Measurements from ENCODE around the gene AKT3.

Gene AKT3

DNA sequence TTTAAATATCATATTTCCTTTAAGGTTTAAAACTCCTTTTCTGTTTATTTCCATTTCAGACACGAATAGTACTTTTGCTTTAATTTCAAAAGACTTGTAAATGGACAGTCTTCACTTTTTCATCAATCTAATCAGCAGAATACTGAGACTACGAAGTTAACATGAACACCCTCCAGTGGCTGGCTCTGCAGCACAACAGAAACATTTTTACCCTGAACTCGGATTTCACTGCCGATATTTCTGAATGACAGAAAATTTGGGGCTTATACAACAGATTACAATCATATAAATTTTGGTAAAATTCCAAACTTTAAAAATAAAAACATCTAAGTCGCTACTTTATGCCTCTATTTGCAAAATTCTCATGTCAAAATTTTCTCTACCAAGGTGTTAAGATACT lies 86.2 kb downstream of the AKT3 start:
- H3K4me1 ChIP-seq (ENCODE audit: control insufficient read depth, insufficient read depth, low read length): no peaks in the 10 kb centered on the region
- no peaks in the 10 kb centered on the region for H3K36me3 ChIP-seq (ENCODE audit: control insufficient read depth, insufficient read depth, low read length)
- H3K4me3 ChIP-seq (ENCODE audit: insufficient read depth, low read depth, low read length): no peak overlapping the region
- H3K9me3 ChIP-seq (ENCODE audit: control insufficient read depth, low read length): no peaks in the 10 kb centered on the region
- no peak overlapping the region for H3K27ac ChIP-seq (ENCODE audit: insufficient read depth, low read depth, low read length, poor library complexity, severe bottlenecking)
- WGBS, 2 experiments: 92 to 95% methylated on average over 4 to 5 of the region's 5 CpGs
- H3K27me3 ChIP-seq (ENCODE audit: control insufficient read depth, insufficient read depth, low read length, poor library complexity, severe bottlenecking): no peaks in the 10 kb centered on the region

DNA sequence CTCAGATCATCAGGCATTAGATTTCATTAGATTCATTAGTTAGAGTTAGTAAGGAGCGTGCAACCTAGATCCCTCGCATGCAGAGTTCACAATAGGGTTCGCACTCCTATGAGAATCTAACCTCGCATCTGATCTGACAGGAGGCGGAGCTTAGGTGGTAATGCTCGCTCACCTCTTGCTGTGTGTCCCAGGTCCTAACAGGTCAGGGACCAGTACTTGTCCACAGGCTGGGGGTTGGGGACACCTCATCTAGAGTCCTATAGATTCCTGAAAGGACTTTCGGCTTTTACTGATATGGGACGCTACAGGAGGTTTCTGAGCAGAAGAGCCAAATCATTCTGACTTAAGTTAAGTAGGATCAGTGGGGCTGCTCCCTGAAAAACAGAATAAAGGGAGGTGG lies 91.4 kb downstream of the AKT3 start:
- H3K36me3 ChIP-seq (ENCODE audit: control insufficient read depth, insufficient read depth, low read length): no peaks in the 10 kb centered on the region
- no peak overlapping the region for H3K27ac ChIP-seq (ENCODE audit: insufficient read depth, low read depth, low read length, poor library complexity, severe bottlenecking)
- no peaks in the 10 kb centered on the region for H3K4me1 ChIP-seq (ENCODE audit: control insufficient read depth, insufficient read depth, low read length)
- H3K9me3 ChIP-seq (ENCODE audit: control insufficient read depth, low read length): no peaks in the 10 kb centered on the region
- no peaks in the 10 kb centered on the region for H3K27me3 ChIP-seq (ENCODE audit: control insufficient read depth, insufficient read depth, low read length, poor library complexity, severe bottlenecking)
- 90 to 92% methylated on average over 8 of the region's 8 CpGs for WGBS, 2 experiments
- H3K4me3 ChIP-seq (ENCODE audit: insufficient read depth, low read depth, low read length): no peak overlapping the region

DNA sequence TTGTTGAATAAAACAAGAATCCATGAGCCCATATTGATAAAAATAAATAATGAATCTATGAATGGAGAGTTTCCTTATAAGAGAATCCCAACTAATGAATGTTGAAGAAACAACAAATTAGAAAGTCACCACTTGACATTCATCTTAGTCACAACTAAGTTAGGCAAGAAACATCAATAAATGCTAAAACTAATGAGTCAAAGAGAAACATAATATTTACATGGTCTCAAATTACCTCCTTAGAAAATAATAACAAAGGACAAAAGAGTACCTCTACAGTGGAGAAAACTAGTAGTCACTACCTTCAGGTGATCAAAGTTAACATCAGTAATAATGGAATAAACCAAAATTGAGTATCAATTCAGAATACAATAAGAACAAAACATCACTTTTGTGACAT lies 93.5 kb downstream of the AKT3 start:
- Histone ChIP-seq H3K27me3 (ENCODE audit: control insufficient read depth, insufficient read depth, low read length, poor library complexity, severe bottlenecking) (no peaks in the 10 kb centered on the region), H3K36me3 (ENCODE audit: control insufficient read depth, insufficient read depth, low read length) (no peaks in the 10 kb centered on the region), H3K4me3 (ENCODE audit: insufficient read depth, low read depth, low read length) (no peak overlapping the region), H3K27ac (ENCODE audit: insufficient read depth, low read depth, low read length, poor library complexity, severe bottlenecking) (no peak overlapping the region), H3K4me1 (ENCODE audit: control insufficient read depth, insufficient read depth, low read length) (no peaks in the 10 kb centered on the region), H3K9me3 (ENCODE audit: control insufficient read depth, low read length) (no peaks in the 10 kb centered on the region)

DNA sequence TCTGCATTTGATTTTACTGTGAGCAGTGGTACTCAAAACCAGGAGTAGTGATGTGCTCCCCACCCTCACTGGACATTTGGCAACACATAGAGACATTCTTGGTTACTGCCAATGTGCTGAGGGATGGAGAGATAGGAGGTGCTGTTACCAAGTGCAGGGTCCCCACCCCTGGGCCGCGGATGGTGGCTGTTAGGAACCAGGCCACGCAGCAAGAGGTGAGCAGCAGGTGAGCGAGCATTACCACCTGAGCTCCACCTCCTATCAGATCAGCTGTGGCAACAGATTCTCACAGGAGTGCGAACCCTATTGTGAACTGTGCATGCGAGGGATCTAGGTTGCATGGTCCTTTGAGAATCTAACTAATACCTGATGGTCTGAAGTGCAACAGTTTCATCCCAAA lies 95.7 kb downstream of the AKT3 start:
- Histone ChIP-seq H3K36me3 (ENCODE audit: control insufficient read depth, insufficient read depth, low read length) (no peaks in the 10 kb centered on the region), H3K4me3 (ENCODE audit: insufficient read depth, low read depth, low read length) (no peak overlapping the region), H3K27ac (ENCODE audit: insufficient read depth, low read depth, low read length, poor library complexity, severe bottlenecking) (no peak overlapping the region), H3K4me1 (ENCODE audit: control insufficient read depth, insufficient read depth, low read length) (no peaks in the 10 kb centered on the region), H3K9me3 (ENCODE audit: control insufficient read depth, low read length) (no peaks in the 10 kb centered on the region), H3K27me3 (ENCODE audit: control insufficient read depth, insufficient read depth, low read length, poor library complexity, severe bottlenecking) (no peaks in the 10 kb centered on the region)
- WGBS, 2 experiments: 92% methylated on average over 6 of the region's 6 CpGs

DNA sequence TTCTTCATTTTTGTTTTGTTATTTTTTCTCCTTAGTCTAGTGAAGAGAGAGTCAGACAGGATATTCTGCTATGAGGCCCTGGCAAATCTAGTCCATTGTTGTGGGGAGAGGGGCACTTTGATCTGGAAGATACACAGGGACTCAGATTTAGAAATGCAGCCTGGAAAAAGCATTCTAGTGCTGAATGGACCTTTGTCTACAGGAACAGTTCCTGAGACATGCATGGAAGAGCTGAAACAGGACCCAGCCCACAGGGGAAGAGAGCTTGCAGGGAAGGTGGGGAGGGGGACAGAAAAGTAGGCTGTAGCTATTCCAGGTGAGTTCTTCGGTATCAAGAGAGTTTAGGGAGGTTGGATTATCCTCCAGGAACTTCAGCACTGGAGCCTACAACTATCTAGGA lies 98.5 kb downstream of the AKT3 start:
- 86 to 100% methylated on average over 1 of the region's 1 CpG for WGBS, 2 experiments
- Histone ChIP-seq H3K27ac (ENCODE audit: insufficient read depth, low read depth, low read length, poor library complexity, severe bottlenecking) (no peak overlapping the region), H3K27me3 (ENCODE audit: control insufficient read depth, insufficient read depth, low read length, poor library complexity, severe bottlenecking) (no peaks in the 10 kb centered on the region), H3K36me3 (ENCODE audit: control insufficient read depth, insufficient read depth, low read length) (no peaks in the 10 kb centered on the region), H3K9me3 (ENCODE audit: control insufficient read depth, low read length) (no peaks in the 10 kb centered on the region), H3K4me3 (ENCODE audit: insufficient read depth, low read depth, low read length) (no peak overlapping the region), H3K4me1 (ENCODE audit: control insufficient read depth, insufficient read depth, low read length) (peaks cover 9% of the 10 kb centered on the region)

DNA sequence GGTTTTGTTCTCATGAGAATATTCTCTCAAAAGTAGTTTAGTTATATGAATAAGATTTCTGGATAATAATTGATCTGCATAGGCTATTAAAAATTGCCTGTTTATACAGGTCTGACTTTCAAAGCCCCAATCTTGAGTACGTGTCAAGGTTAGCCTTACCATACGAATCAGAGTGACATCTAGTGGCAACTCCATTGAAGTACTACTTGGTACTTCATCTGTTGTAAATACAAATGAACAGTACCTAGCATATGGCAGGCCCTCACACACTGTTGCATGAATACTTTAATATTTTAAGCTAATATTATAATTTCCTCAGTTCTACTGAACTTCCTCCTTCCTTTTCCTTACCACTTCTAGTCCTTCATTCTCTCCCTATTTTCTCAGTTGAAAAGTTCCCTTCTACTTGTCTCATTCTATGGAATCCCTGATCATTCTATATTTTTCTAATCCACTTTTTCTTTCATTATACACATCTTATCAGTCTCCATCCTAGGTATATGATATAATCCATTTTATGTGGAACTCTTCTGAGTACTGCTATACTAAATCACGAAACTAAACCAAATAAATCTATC lies 101.2 kb downstream of the AKT3 start:
- no peak overlapping the region for H3K27ac ChIP-seq (ENCODE audit: insufficient read depth, low read depth, low read length, poor library complexity, severe bottlenecking)
- H3K9me3 ChIP-seq (ENCODE audit: control insufficient read depth, low read length): no peaks in the 10 kb centered on the region
- no peak overlapping the region for H3K4me3 ChIP-seq (ENCODE audit: insufficient read depth, low read depth, low read length)
- 23 to 28% methylated on average over 3 of the region's 3 CpGs for WGBS, 2 experiments
- peaks cover 21% of the 10 kb centered on the region for H3K4me1 ChIP-seq (ENCODE audit: control insufficient read depth, insufficient read depth, low read length)
- H3K36me3 ChIP-seq (ENCODE audit: control insufficient read depth, insufficient read depth, low read length): no peaks in the 10 kb centered on the region
- no peaks in the 10 kb centered on the region for H3K27me3 ChIP-seq (ENCODE audit: control insufficient read depth, insufficient read depth, low read length, poor library complexity, severe bottlenecking)

DNA sequence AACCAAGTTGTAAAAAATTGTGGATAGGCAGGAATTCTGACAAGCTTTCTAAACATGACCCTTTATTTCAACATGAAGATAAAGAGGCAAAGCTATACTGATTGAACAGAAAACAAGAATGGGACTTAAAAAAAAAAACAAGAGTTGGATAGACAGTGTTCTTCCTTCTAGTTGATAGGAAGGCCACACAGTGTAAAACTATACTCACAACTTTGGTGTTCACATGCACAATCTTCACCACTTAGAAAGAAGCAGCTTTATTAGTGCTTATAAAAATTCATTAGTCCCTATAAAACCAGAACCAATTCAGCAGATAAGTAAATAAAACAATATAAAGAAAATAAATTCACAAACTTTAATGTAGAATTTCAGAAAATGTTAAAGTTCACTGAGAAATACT lies 101.8 kb downstream of the AKT3 start:
- H3K27ac ChIP-seq (ENCODE audit: insufficient read depth, low read depth, low read length, poor library complexity, severe bottlenecking): no peak overlapping the region
- no peaks in the 10 kb centered on the region for H3K9me3 ChIP-seq (ENCODE audit: control insufficient read depth, low read length)
- H3K4me3 ChIP-seq (ENCODE audit: insufficient read depth, low read depth, low read length): no peak overlapping the region
- H3K4me1 ChIP-seq (ENCODE audit: control insufficient read depth, insufficient read depth, low read length): peaks cover 21% of the 10 kb centered on the region
- no peaks in the 10 kb centered on the region for H3K36me3 ChIP-seq (ENCODE audit: control insufficient read depth, insufficient read depth, low read length)
- no peaks in the 10 kb centered on the region for H3K27me3 ChIP-seq (ENCODE audit: control insufficient read depth, insufficient read depth, low read length, poor library complexity, severe bottlenecking)

DNA sequence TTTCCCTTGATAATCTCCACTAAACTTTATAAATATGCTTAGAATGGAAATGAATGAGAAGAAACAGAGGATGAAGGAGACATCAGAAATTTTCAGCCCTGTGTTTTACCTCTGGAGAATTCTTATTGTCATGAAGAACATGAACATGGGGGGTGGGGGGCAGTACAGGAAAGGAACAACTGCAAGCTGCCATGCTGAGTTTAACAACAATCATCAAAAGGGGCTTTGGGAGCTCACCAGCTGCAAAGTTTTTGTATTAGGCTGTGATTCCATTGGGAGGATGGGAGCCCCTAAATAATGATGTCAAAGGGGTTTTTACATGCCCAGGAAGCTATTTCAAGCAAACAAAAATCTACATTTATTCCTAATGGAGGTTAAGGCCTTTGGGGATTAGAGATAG lies 103.3 kb downstream of the AKT3 start:
- no peak overlapping the region for H3K4me3 ChIP-seq (ENCODE audit: insufficient read depth, low read depth, low read length)
- H3K9me3 ChIP-seq (ENCODE audit: control insufficient read depth, low read length): no peaks in the 10 kb centered on the region
- no peaks in the 10 kb centered on the region for H3K36me3 ChIP-seq (ENCODE audit: control insufficient read depth, insufficient read depth, low read length)
- H3K27ac ChIP-seq (ENCODE audit: insufficient read depth, low read depth, low read length, poor library complexity, severe bottlenecking): no peak overlapping the region
- no peaks in the 10 kb centered on the region for H3K27me3 ChIP-seq (ENCODE audit: control insufficient read depth, insufficient read depth, low read length, poor library complexity, severe bottlenecking)
- H3K4me1 ChIP-seq (ENCODE audit: control insufficient read depth, insufficient read depth, low read length): peaks cover 21% of the 10 kb centered on the region

DNA sequence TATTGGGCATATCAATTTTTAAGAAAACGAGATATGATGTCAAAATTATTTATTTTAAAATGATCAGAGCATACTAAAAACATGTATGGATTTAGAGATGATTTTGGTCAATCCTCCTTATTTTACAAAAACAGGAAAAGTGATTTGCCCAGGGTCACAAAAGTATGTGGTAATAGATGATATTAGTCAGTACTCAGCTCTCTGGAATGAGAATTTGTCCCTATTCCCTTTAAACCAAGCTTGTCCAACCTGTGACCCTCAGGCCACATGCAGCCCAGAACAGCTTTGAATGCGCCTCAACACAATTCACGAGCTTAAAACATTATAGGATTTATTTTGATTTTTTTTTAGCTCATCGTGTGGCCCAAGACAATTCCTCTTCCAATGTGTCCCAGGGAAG lies 104.7 kb downstream of the AKT3 start:
- Histone ChIP-seq H3K27ac (ENCODE audit: insufficient read depth, low read depth, low read length, poor library complexity, severe bottlenecking) (no peak overlapping the region), H3K4me1 (ENCODE audit: control insufficient read depth, insufficient read depth, low read length) (peaks cover 26% of the 10 kb centered on the region), H3K4me3 (ENCODE audit: insufficient read depth, low read depth, low read length) (no peak overlapping the region), H3K27me3 (ENCODE audit: control insufficient read depth, insufficient read depth, low read length, poor library complexity, severe bottlenecking) (no peaks in the 10 kb centered on the region), H3K36me3 (ENCODE audit: control insufficient read depth, insufficient read depth, low read length) (no peaks in the 10 kb centered on the region), H3K9me3 (ENCODE audit: control insufficient read depth, low read length) (no peaks in the 10 kb centered on the region)
- 81 to 87% methylated on average over 3 to 4 of the region's 4 CpGs for WGBS, 2 experiments

DNA sequence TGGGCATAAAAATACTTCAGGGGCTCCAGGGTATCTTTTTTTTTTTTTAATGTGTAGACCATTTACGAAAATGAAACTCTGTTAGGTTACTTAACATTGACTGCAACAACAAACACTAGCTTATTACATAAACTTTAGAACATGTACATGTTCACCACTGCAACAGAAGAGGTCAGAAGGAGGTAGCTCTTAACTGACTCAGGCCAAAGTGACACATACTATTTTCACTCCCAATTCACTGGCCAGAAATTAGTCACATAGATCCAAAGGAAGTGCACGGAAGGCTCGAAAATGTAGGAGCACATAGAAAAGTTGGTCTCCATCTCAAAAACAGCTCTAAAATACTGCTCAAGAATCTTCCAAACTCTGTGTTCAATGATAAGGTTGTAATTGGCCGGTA lies 107.2 kb downstream of the AKT3 start:
- Histone ChIP-seq H3K27ac (ENCODE audit: insufficient read depth, low read depth, low read length, poor library complexity, severe bottlenecking) (no peak overlapping the region), H3K4me1 (ENCODE audit: control insufficient read depth, insufficient read depth, low read length) (peaks cover 35% of the 10 kb centered on the region), H3K27me3 (ENCODE audit: control insufficient read depth, insufficient read depth, low read length, poor library complexity, severe bottlenecking) (no peaks in the 10 kb centered on the region), H3K4me3 (ENCODE audit: insufficient read depth, low read depth, low read length) (no peak overlapping the region), H3K9me3 (ENCODE audit: control insufficient read depth, low read length) (no peaks in the 10 kb centered on the region), H3K36me3 (ENCODE audit: control insufficient read depth, insufficient read depth, low read length) (no peaks in the 10 kb centered on the region)
- 97 to 100% methylated on average over 4 of the region's 4 CpGs for WGBS, 2 experiments

Data from ectodermal cell (in vitro differentiated cells).